ENCODE data around the gene DPP6.

Gene DPP6

GRCh38 chr7:154592388-154592787 is 540.2 kb downstream of the DPP6 start:
- no peak for DNase-seq (ENCODE audit: low read depth in 2 of 2)

- no peak for DNase-seq (ENCODE audit: low read depth in 2 of 2)
Observed at GRCh38 chr7:154598396-154598795, 546.2 kb downstream of the DPP6 start.

GRCh38 chr7:154598864-154599263 is 546.7 kb downstream of the DPP6 start:
- no peak for DNase-seq (ENCODE audit: low read depth in 2 of 2)

- DNase-seq (ENCODE audit: low read depth in 2 of 2), result no peak
Observed at GRCh38 chr7:154610903-154611302, 558.7 kb downstream of the DPP6 start.

GRCh38 chr7:154613811-154614210 is 561.6 kb downstream of the DPP6 start:
- DNase-seq (ENCODE audit: low read depth in 2 of 2), result no peak

GRCh38 chr7:154620141-154620755 is 568.0 kb downstream of the DPP6 start:
- no peak for DNase-seq (ENCODE audit: low read depth in 2 of 2)

- no peak for DNase-seq (ENCODE audit: low read depth in 2 of 2)
Observed at GRCh38 chr7:154623399-154623798, 571.2 kb downstream of the DPP6 start.

GRCh38 chr7:154627646-154628290 is 575.6 kb downstream of the DPP6 start:
- DNase-seq (ENCODE audit: low read depth in 2 of 2), result no peak

- DNase-seq (ENCODE audit: low read depth in 2 of 2), result no peak
Observed at GRCh38 chr7:154628556-154628955, 576.4 kb downstream of the DPP6 start.

GRCh38 chr7:154631162-154631561 is 579.0 kb downstream of the DPP6 start:
- no peak for DNase-seq (ENCODE audit: low read depth in 2 of 2)

- DNase-seq (ENCODE audit: low read depth in 2 of 2), result no peak
Observed at GRCh38 chr7:154633641-154634040, 581.4 kb downstream of the DPP6 start.

GRCh38 chr7:154638286-154638685 is 586.1 kb downstream of the DPP6 start:
- DNase-seq (ENCODE audit: low read depth in 2 of 2), result no peak

- DNase-seq (ENCODE audit: low read depth in 2 of 2), result no peak
Observed at GRCh38 chr7:154640266-154640865, 588.2 kb downstream of the DPP6 start.

- DNase-seq (ENCODE audit: low read depth in 2 of 2), result no peak
Observed at GRCh38 chr7:154640917-154641316, 588.7 kb downstream of the DPP6 start.

- DNase-seq (ENCODE audit: low read depth in 2 of 2), result no peak
Observed at GRCh38 chr7:154644366-154644765, 592.2 kb downstream of the DPP6 start.

- no peak for DNase-seq (ENCODE audit: low read depth in 2 of 2)
Observed at GRCh38 chr7:154646126-154647013, 594.2 kb downstream of the DPP6 start.

- DNase-seq (ENCODE audit: low read depth in 2 of 2), result no peak
Observed at GRCh38 chr7:154647625-154648024, 595.4 kb downstream of the DPP6 start.

GRCh38 chr7:154649015-154649414 is 596.8 kb downstream of the DPP6 start:
- no peak for DNase-seq (ENCODE audit: low read depth in 2 of 2)

- no peak for DNase-seq (ENCODE audit: low read depth in 2 of 2)
Observed at GRCh38 chr7:154649434-154649833, 597.2 kb downstream of the DPP6 start.

- DNase-seq (ENCODE audit: low read depth in 2 of 2), result no peak
Observed at GRCh38 chr7:154650275-154650674, 598.1 kb downstream of the DPP6 start.

GRCh38 chr7:154651501-154651900 is 599.3 kb downstream of the DPP6 start:
- no peak for DNase-seq (ENCODE audit: low read depth in 2 of 2)

GRCh38 chr7:154652564-154652963 is 600.4 kb downstream of the DPP6 start:
- no peak for DNase-seq (ENCODE audit: low read depth in 2 of 2)
